Astrocyte (in vitro differentiated cells and primary cell): ENCODE results near the gene URI1.

Experiments
- CTCF ChIP-seq: IDR thresholded peaks from 2 replicates; pipeline ENCODE4 v1.5.1; 2011; ENCODE audit warnings: low read depth, mild to moderate bottlenecking, inconsistent platforms, low read length, moderate library complexity; ENCODE audit not compliant: insufficient read depth
- EZH2 ChIP-seq: IDR thresholded peaks from 2 replicates; pipeline ENCODE4 v1.6.1; 2012; ENCODE audit warnings: mild to moderate bottlenecking, low read length, inconsistent platforms; ENCODE audit not compliant: insufficient read depth

GRCh38 chr19:29961311-29961710 is 19.3 kb downstream of the URI1 start:
- TF ChIP-seq CTCF (no peak), EZH2 (no peak)
